OCI-LY7 (cell line): ENCODE measurements around the gene USH1G. TPM values are rescaled to one million over a fixed set of nuclear protein-coding genes. Genes with fewer than 3 reads are reported as not detected.

Experiments
- BruUV-seq: library from RNA; stranded (reverse); fragments of 400-500 nt; replicated peaks from 2 replicates; lab custom pipeline; 2021; lab: Mats Ljungman, UMichigan
- CTCF ChIA-PET: fragments of 300-600 bp; sonication (Branson Sonifier 250); formaldehyde crosslinking; loops from one replicate; lab custom pipeline; 2022; ENCODE audit warnings: antibody characterized with exemption; ENCODE audit not compliant: unreplicated experiment; lab: Charles Lee
- POLR2A ChIA-PET: fragments of 300-600 bp; sonication (Branson Sonifier 250); formaldehyde crosslinking; loops from one replicate; lab custom pipeline; 2022; ENCODE audit warnings: antibody characterized with exemption; lab: Charles Lee
- DNase-seq: peaks from one replicate; pipeline ENCODE4 v3.0.0-alpha.2; 2015; ENCODE audit warnings: low spot score
- H2AFZ ChIP-seq: fragments of 200-600 bp; sonication (generic), shearing (Covaris generic); 2 replicates; pipeline ENCODE4 v1.6.1; 2014; ENCODE audit warnings: mild to moderate bottlenecking, antibody characterized with exemption, low read length, moderate library complexity
- H3K27ac ChIP-seq: fragments of 200-600 bp; sonication (generic); 2 replicates; pipeline ENCODE4 v1.5.1; 2014; ENCODE audit warnings: mixed run types, low read depth, mild to moderate bottlenecking, moderate library complexity, low read length, inconsistent platforms; ENCODE audit not compliant: poor library complexity, severe bottlenecking
- H3K36me3 ChIP-seq: fragments of 200-600 bp; sonication (generic); 2 replicates; pipeline ENCODE4 v1.6.1; 2014; ENCODE audit warnings: mild to moderate bottlenecking, antibody characterized with exemption, low read length, moderate library complexity, mixed read lengths; ENCODE audit not compliant: insufficient read depth
- H3K4me1 ChIP-seq: fragments of 200-600 bp; sonication (generic); 2 replicates; pipeline ENCODE4 v1.5.1; 2014; ENCODE audit warnings: mild to moderate bottlenecking, low read length; ENCODE audit not compliant: insufficient read depth, poor library complexity, severe bottlenecking
- H3K4me2 ChIP-seq: fragments of 200-600 bp; sonication (generic); 2 replicates; pipeline ENCODE4 v1.6.1; 2014; ENCODE audit warnings: mild to moderate bottlenecking, low read length
- H3K4me3 ChIP-seq: fragments of 200-600 bp; sonication (generic); 2 replicates; pipeline ENCODE4 v1.5.1; 2014; ENCODE audit warnings: mild to moderate bottlenecking, low read depth, low read length; ENCODE audit not compliant: poor library complexity, severe bottlenecking
- H3K79me2 ChIP-seq: fragments of 200-600 bp; sonication (generic); 2 replicates; pipeline ENCODE4 v1.6.1; 2016; ENCODE audit warnings: low read depth, mild to moderate bottlenecking, low read length, moderate library complexity, mixed read lengths; ENCODE audit not compliant: insufficient read depth
- H3K9me2 ChIP-seq: fragments of 200-600 bp; sonication (generic); 2 replicates; pipeline ENCODE4 v1.6.1; 2016; ENCODE audit warnings: mild to moderate bottlenecking, low read length, mixed read lengths; ENCODE audit not compliant: insufficient read depth
- H3K9me3 ChIP-seq: fragments of 200-600 bp; sonication (generic); 2 replicates; pipeline ENCODE4 v1.6.1; 2014; ENCODE audit warnings: mild to moderate bottlenecking, mixed run types, low read length, mixed read lengths
- H4K20me1 ChIP-seq: fragments of 200-600 bp; sonication (generic); 2 replicates; pipeline ENCODE4 v1.6.1; 2014; ENCODE audit warnings: mild to moderate bottlenecking, antibody characterized with exemption, low read length, moderate library complexity, mixed read lengths; ENCODE audit not compliant: insufficient read depth
- CTCF ChIP-seq: fragments of 200-600 bp; sonication (generic); conservative IDR thresholded peaks from 2 replicates; pipeline ENCODE4 v1.5.1; 2014; ENCODE audit warnings: mild to moderate bottlenecking, antibody characterized with exemption, low read length, moderate library complexity, mixed read lengths
- EZH2phosphoT487 ChIP-seq: fragments of 200-600 bp; sonication (generic); IDR thresholded peaks from 2 replicates; pipeline ENCODE4 v1.6.1; 2018; ENCODE audit warnings: low read depth, borderline replicate concordance, mild to moderate bottlenecking, mixed run types, antibody characterized with exemption, low read length, moderate library complexity, mixed read lengths
- intact Hi-C: fragments of 100-400 bp; cut with micrococcal nuclease; formaldehyde crosslinking; loops from one replicate; pipeline ENCODE4 v1.10.0; 2022; ENCODE audit not compliant: unreplicated experiment
- total RNA-seq, 2 experiments: library from RNA; depleted of rRNA in 1 of 2; stranded (reverse); fragments of >200 nt in 1 of 2; shearing (Covaris generic) in 1 of 2; gene quantifications; 2 replicates each; pipeline ENCODE4 v1.2.3, GENCODE V29; 2014 to 2022

The USH1G gene
- total RNA-seq, 2 experiments from 2014 or later: not detected

GRCh38 chr17:74963656-74964055 lies 40.6 kb upstream of the USH1G start:
- TF ChIP-seq CTCF (peak; percentile 58), EZH2phosphoT487 (no peak)
- H3K4me1 ChIP-seq: peaks cover 7% of the 10 kb centered on the region
- no peak overlapping the region for H2AFZ ChIP-seq
- DNase-seq: peak; percentile 26
- POLR2A ChIA-PET: interaction anchor here (0.5 to 0.7 kb wide), 3 partner anchors 10 to 61 kb away, joined by 3 to 6 read pairs (median 3); no protein-coding TSS in a partner anchor
- no peak overlapping the region for H3K4me2 ChIP-seq
- no peaks in the 10 kb centered on the region for H3K36me3 ChIP-seq
- no peaks in the 10 kb centered on the region for H3K9me3 ChIP-seq
- CTCF ChIA-PET: interaction anchor here (1.0 to 1.4 kb wide), 2 partner anchors 9 to 100 kb away, joined by 3 to 4 read pairs; partner anchors contain the start of gene HID1
- H3K79me2 ChIP-seq: no peaks in the 10 kb centered on the region
- intact Hi-C loops: no loop called here
- H3K27ac ChIP-seq: no peak overlapping the region
- no peak overlapping the region for H3K4me3 ChIP-seq
- no TSS peak for BruUV-seq
- no peaks in the 10 kb centered on the region for H3K9me2 ChIP-seq
- H4K20me1 ChIP-seq: no peaks in the 10 kb centered on the region

GRCh38 chr17:74962622-74963394 lies 39.8 kb upstream of the USH1G start:
- CTCF ChIA-PET: interaction anchor here (0.6 to 2.3 kb wide), 6 partner anchors 10 to 101 kb away, joined by 3 to 26 read pairs (median 4); partner anchors contain the start of genes HID1 and MRPL58
- H3K4me1 ChIP-seq: peaks cover 7% of the 10 kb centered on the region
- H3K27ac ChIP-seq: no peak overlapping the region
- no TSS peak for BruUV-seq
- H3K9me3 ChIP-seq: no peaks in the 10 kb centered on the region
- no peaks in the 10 kb centered on the region for H3K9me2 ChIP-seq
- POLR2A ChIA-PET: interaction anchor here (0.7 kb wide), 1 partner anchor 34 kb away, joined by 3 read pairs; no protein-coding TSS in a partner anchor
- DNase-seq: no peak
- H3K4me2 ChIP-seq: no peak overlapping the region
- no peak for TF ChIP-seq EZH2phosphoT487
- no peak overlapping the region for H3K4me3 ChIP-seq
- no peaks in the 10 kb centered on the region for H4K20me1 ChIP-seq
- no peaks in the 10 kb centered on the region for H3K79me2 ChIP-seq
- no peak overlapping the region for H2AFZ ChIP-seq
- H3K36me3 ChIP-seq: no peaks in the 10 kb centered on the region
- intact Hi-C loops: no loop called here

GRCh38 chr17:74961657-74962350 lies 38.7 kb upstream of the USH1G start:
- peaks cover 7% of the 10 kb centered on the region for H3K4me1 ChIP-seq
- peak; percentile 90 for DNase-seq
- no peaks in the 10 kb centered on the region for H3K79me2 ChIP-seq
- ChIA-PET POLR2A (interaction anchor here (0.5 to 2.2 kb wide), 9 partner anchors 10 to 444 kb away, joined by 3 to 16 read pairs (median 4); partner anchors contain the start of genes GRB2 and MRPL58), CTCF (interaction anchor here (0.6 to 2.3 kb wide), 21 partner anchors 10 to 279 kb away, joined by 3 to 26 read pairs (median 4); partner anchors contain the start of genes CDR2L, HID1 and MRPL58)
- no peaks in the 10 kb centered on the region for H3K9me2 ChIP-seq
- H3K4me2 ChIP-seq: no peak overlapping the region
- no TSS peak for BruUV-seq
- H3K4me3 ChIP-seq: no peak overlapping the region
- TF ChIP-seq CTCF: peak; percentile 95
- TF ChIP-seq EZH2phosphoT487: no peak
- H2AFZ ChIP-seq: no peak overlapping the region
- intact Hi-C loops: loop anchor here (1.0 to 2.0 kb wide), 4 partner anchors 44 to 239 kb away; partner anchors contain the start of genes ARMC7, ATP5PD and KCTD2
- no peaks in the 10 kb centered on the region for H4K20me1 ChIP-seq
- H3K27ac ChIP-seq: no peak overlapping the region
- H3K9me3 ChIP-seq: no peaks in the 10 kb centered on the region
- H3K36me3 ChIP-seq: no peaks in the 10 kb centered on the region
